H1 (cell line): Measurements from ENCODE around the gene TNS3. TPM values are rescaled to one million over a fixed set of nuclear protein-coding genes. Genes with fewer than 3 reads are reported as not detected.

ENCODE experiments used
- CTCF ChIA-PET: fragments of 300-600 bp; sonication (Branson Sonifier 250); formaldehyde crosslinking; loops from one replicate; lab custom pipeline; 2021; ENCODE audit not compliant: partially characterized antibody; lab: Charles Lee
- POLR2A ChIA-PET: fragments of 300-600 bp; sonication (Branson Sonifier 250); formaldehyde crosslinking; loops from one replicate; lab custom pipeline; 2021; ENCODE audit warnings: inconsistent platforms; ENCODE audit not compliant: partially characterized antibody; lab: Charles Lee
- DNase-seq, 2 experiments: peaks; one replicate each; pipeline versions ENCODE4 v3.0.0 to v3.0.0-alpha.2; 2010 to 2022; ENCODE audit warnings: low spot score in 2 of 2, low read depth in 1 of 2, mixed read lengths in 1 of 2
- FAIRE-seq: peaks from 2 replicates; lab custom pipeline; 2011; peaks lifted over from hg19 to GRCh38; lab: Jason Lieb, UNC
- H2AFZ ChIP-seq: 2 replicates; pipeline ENCODE4 v1.8.1; 2012; ENCODE audit warnings: low read length, inconsistent platforms
- H2AK5ac ChIP-seq: 2 replicates; pipeline ENCODE4 v1.6.1; 2013; ENCODE audit warnings: low read depth, low read length
- H2BK120ac ChIP-seq: replicated peaks from 2 replicates; pipeline ENCODE3; 2013; ENCODE audit warnings: low read depth, low read length, inconsistent platforms
- H2BK12ac ChIP-seq: 2 replicates; pipeline ENCODE4 v1.6.1; 2013; ENCODE audit warnings: low read depth, low read length
- H2BK15ac ChIP-seq: 2 replicates; pipeline ENCODE4 v1.6.1; 2013; ENCODE audit warnings: low read length
- H2BK20ac ChIP-seq: 2 replicates; pipeline ENCODE4 v1.6.1; 2013; ENCODE audit warnings: low read length
- H2BK5ac ChIP-seq: 2 replicates; pipeline ENCODE4 v1.6.1; 2013; ENCODE audit warnings: low read depth, low read length
- H3K14ac ChIP-seq: 2 replicates; pipeline ENCODE4 v1.6.1; 2013; ENCODE audit warnings: inconsistent platforms; ENCODE audit not compliant: insufficient read length
- H3K18ac ChIP-seq: 2 replicates; pipeline ENCODE4 v1.6.1; 2013; ENCODE audit warnings: low read length; ENCODE audit errors: extremely low read depth
- H3K23ac ChIP-seq: 2 replicates; pipeline ENCODE4 v1.6.1; 2013; ENCODE audit warnings: inconsistent platforms; ENCODE audit not compliant: insufficient read length
- H3K23me2 ChIP-seq: 2 replicates; pipeline ENCODE4 v1.6.1; 2013; ENCODE audit warnings: low read depth, low read length
- H3K27ac ChIP-seq: 2 replicates; pipeline ENCODE4 v1.6.1; 2011; ENCODE audit warnings: low read depth, low read length, inconsistent platforms
- H3K27me3 ChIP-seq, 4 experiments: replicated peaks in 1 of 4; 1 replicate in 1 of 4; 2 replicates in 3 of 4; pipeline versions ENCODE4 v1.6.1 to v1.8.1; 2011 to 2013; ENCODE audit warnings: low read length in 3 of 4, mild to moderate bottlenecking in 3 of 4, inconsistent platforms in 2 of 4, mixed read lengths in 2 of 4, moderate library complexity in 1 of 4; ENCODE audit not compliant: control insufficient read depth in 3 of 4, insufficient read depth in 3 of 4; ENCODE audit errors: extremely low read depth in 1 of 4
- H3K36me3 ChIP-seq, 4 experiments: 2 replicates each; pipeline versions ENCODE4 v1.6.1 to v1.8.1; 2011 to 2013; ENCODE audit warnings: mild to moderate bottlenecking in 4 of 4, low read length in 3 of 4, moderate library complexity in 2 of 4, control low read depth in 1 of 4, inconsistent platforms in 1 of 4; ENCODE audit not compliant: insufficient read depth in 4 of 4, control insufficient read depth in 2 of 4
- H3K4ac ChIP-seq: replicated peaks from 2 replicates; pipeline ENCODE3; 2013; ENCODE audit warnings: low read length, low read depth, mixed read lengths, inconsistent platforms; ENCODE audit not compliant: insufficient read length
- H3K4me1 ChIP-seq, 4 experiments: replicated peaks in 1 of 4; 1 replicate in 1 of 4; 2 replicates in 3 of 4; pipeline versions ENCODE4 v1.6.1 to v1.8.1; 2011 to 2013; ENCODE audit warnings: low read length in 3 of 4, inconsistent platforms in 2 of 4, mixed read lengths in 1 of 4; ENCODE audit not compliant: insufficient read depth in 4 of 4, control insufficient read depth in 3 of 4
- H3K4me2 ChIP-seq, 2 experiments: 2 replicates each; pipeline versions ENCODE4 v1.6.1 to v1.8.1; 2011 to 2013; ENCODE audit warnings: low read depth in 2 of 2, low read length in 2 of 2, control low read depth in 1 of 2, inconsistent platforms in 1 of 2, mild to moderate bottlenecking in 1 of 2; ENCODE audit not compliant: insufficient read depth in 1 of 2
- H3K4me3 ChIP-seq, 4 experiments: fragments of 200-600, 300-600 bp in 1 of 4; sonication (generic), shearing (Covaris generic), sonication (Bioruptor Twin) in 1 of 4; 2 replicates each; pipeline versions ENCODE4 v1.5.1 to v1.8.1; 2011 to 2016; ENCODE audit warnings: low read length in 4 of 4, low read depth in 3 of 4, control low read depth in 2 of 4, inconsistent platforms in 2 of 4, mild to moderate bottlenecking in 2 of 4, mixed read lengths in 1 of 4, moderate library complexity in 1 of 4; ENCODE audit not compliant: insufficient read depth in 2 of 4; ENCODE audit errors: extremely low read depth in 1 of 4
- H3K56ac ChIP-seq: replicated peaks from 2 replicates; pipeline ENCODE3; 2013; ENCODE audit warnings: low read depth, mild to moderate bottlenecking, mixed read lengths, low read length, inconsistent platforms; ENCODE audit not compliant: insufficient read length
- H3K79me1 ChIP-seq: 2 replicates; pipeline ENCODE4 v1.6.1; 2013; ENCODE audit warnings: low read depth, low read length, control low read depth
- H3K79me2 ChIP-seq, 2 experiments: 2 replicates each; pipeline versions ENCODE4 v1.6.1 to v1.8.1; 2012 to 2013; ENCODE audit warnings: low read length in 2 of 2, mild to moderate bottlenecking in 2 of 2, inconsistent platforms in 1 of 2; ENCODE audit not compliant: insufficient read depth in 2 of 2, control insufficient read depth in 1 of 2
- H3K9ac ChIP-seq, 4 experiments: replicated peaks in 1 of 4; 1 replicate in 1 of 4; 2 replicates in 3 of 4; pipeline versions ENCODE4 v1.6.1 to v1.8.1; 2011 to 2013; ENCODE audit warnings: low read depth in 3 of 4, low read length in 3 of 4, control low read depth in 2 of 4, mild to moderate bottlenecking in 2 of 4, moderate library complexity in 2 of 4, inconsistent platforms in 1 of 4; ENCODE audit errors: extremely low read depth in 1 of 4
- H3K9me3 ChIP-seq, 2 experiments: 2 replicates each; pipeline versions ENCODE4 v1.6.1 to v1.8.1; 2012 to 2013; ENCODE audit warnings: mild to moderate bottlenecking in 2 of 2, moderate library complexity in 2 of 2, control low read depth in 1 of 2, inconsistent platforms in 1 of 2, low read depth in 1 of 2, low read length in 1 of 2, mixed read lengths in 1 of 2; ENCODE audit not compliant: insufficient read depth in 2 of 2
- H4K20me1 ChIP-seq, 2 experiments: replicated peaks in 1 of 2; 2 replicates each; pipeline versions ENCODE3 to v1.8.1; 2011 to 2013; ENCODE audit warnings: inconsistent platforms in 2 of 2, low read length in 2 of 2, mild to moderate bottlenecking in 1 of 2; ENCODE audit not compliant: insufficient read depth in 2 of 2, control insufficient read depth in 1 of 2
- H4K5ac ChIP-seq: 2 replicates; pipeline ENCODE4 v1.6.1; 2013; ENCODE audit warnings: low read length, low read depth, mixed read lengths, inconsistent platforms; ENCODE audit not compliant: insufficient read length
- H4K8ac ChIP-seq: 2 replicates; pipeline ENCODE4 v1.8.0; 2013; ENCODE audit warnings: mild to moderate bottlenecking, moderate library complexity, low read length, inconsistent platforms; ENCODE audit not compliant: insufficient read depth; ENCODE audit errors: extremely low read depth
- H4K91ac ChIP-seq: replicated peaks from 2 replicates; pipeline ENCODE3; 2013; ENCODE audit warnings: low read length, mixed read lengths, inconsistent platforms; ENCODE audit not compliant: insufficient read length
- CEBPB ChIP-seq: IDR thresholded peaks from 2 replicates; pipeline ENCODE4 v1.6.1; 2012; ENCODE audit warnings: low read depth, low read length
- CHD1 ChIP-seq: IDR thresholded peaks from 2 replicates; pipeline ENCODE4 v1.6.1; 2012; ENCODE audit warnings: low read depth, low read length, improper control_type of control experiment
- EGR1 ChIP-seq: IDR thresholded peaks from 2 replicates; pipeline ENCODE4 v1.6.1; 2011; ENCODE audit warnings: low read depth, low read length, borderline replicate concordance
- EZH2 ChIP-seq: fragments of 200-600 bp; sonication (generic); IDR thresholded peaks from 2 replicates; pipeline ENCODE4 v1.7.1; 2012; ENCODE audit warnings: low read depth, mild to moderate bottlenecking, moderate library complexity, low read length, inconsistent platforms; ENCODE audit not compliant: severe bottlenecking
- GABPA ChIP-seq: IDR thresholded peaks from 2 replicates; pipeline ENCODE4 v1.6.1; 2011; ENCODE audit warnings: mild to moderate bottlenecking, low read length, moderate library complexity, borderline replicate concordance; ENCODE audit not compliant: insufficient read depth
- MAFK ChIP-seq: IDR thresholded peaks from 2 replicates; pipeline ENCODE4 v1.6.1; 2012; ENCODE audit warnings: low read depth, mild to moderate bottlenecking, improper control_type of control experiment, low read length
- MAX ChIP-seq: IDR thresholded peaks from 2 replicates; pipeline ENCODE4 v1.6.1; 2012; ENCODE audit warnings: inconsistent platforms
- NANOG ChIP-seq: IDR thresholded peaks from 2 replicates; pipeline ENCODE4 v1.6.1; 2011; ENCODE audit warnings: low read length, low read depth, mild to moderate bottlenecking, inconsistent platforms; ENCODE audit not compliant: insufficient read depth, poor library complexity, severe bottlenecking
- SAP30 ChIP-seq: fragments of 300-600 bp; sonication (generic); IDR thresholded peaks from 2 replicates; pipeline ENCODE4 v1.7.1; 2012; ENCODE audit warnings: low read length, moderate library complexity, mild to moderate bottlenecking, inconsistent platforms; ENCODE audit not compliant: insufficient read depth, insufficient replicate concordance
- SIRT6 ChIP-seq: IDR thresholded peaks from one replicate; pipeline ENCODE4 v1.7.1; 2012; ENCODE audit warnings: low read length, inconsistent platforms
- SUZ12 ChIP-seq: fragments of 200-600 bp; sonication (generic); IDR thresholded peaks from 2 replicates; pipeline ENCODE4 v1.6.1; 2012; ENCODE audit warnings: mild to moderate bottlenecking, inconsistent platforms, low read length, moderate library complexity, mixed read lengths
- TBP ChIP-seq: IDR thresholded peaks from 2 replicates; pipeline ENCODE4 v1.6.1; 2011; ENCODE audit warnings: low read depth, low read length, improper control_type of control experiment
- USF2 ChIP-seq: IDR thresholded peaks from 2 replicates; pipeline ENCODE4 v1.6.1; 2011; ENCODE audit warnings: low read length, improper control_type of control experiment
- YY1 ChIP-seq: IDR thresholded peaks from 2 replicates; pipeline ENCODE4 v1.6.1; 2011; ENCODE audit warnings: low read depth, mild to moderate bottlenecking, low read length
- polyA plus RNA-seq, 7 experiments: library from polyadenylated mRNA; depleted of rRNA in 3 of 7; stranded (reverse) in 5 of 7; unstranded in 2 of 7; fragments of >200 nt in 5 of 7; fragments of 200-250 nt in 2 of 7; gene quantifications; 1 replicate in 5 of 7; 2 replicates in 1 of 7; 4 replicates in 1 of 7; pipeline versions ENCODE4 v1.2.1 to v1.2.3, GENCODE V29; 2011 to 2013; ENCODE audit warnings: missing spikeins in 2 of 7, mixed read lengths in 2 of 7
- total RNA-seq: library from RNA; stranded (reverse); fragmentation: NEBNext Ultra II Directional; extraction: Animal tissue kit (Norgen Biotek cat#: 25700); gene quantifications from 2 replicates; pipeline ENCODE4 v1.2.1, GENCODE V29; 2021

Gene TNS3
- total and polyA plus RNA-seq, 2 of the 8 experiments (the other 6 are each of a cell fraction or from before 2014, with no cell fraction given): 11.9 to 24.2 TPM

- Histone ChIP-seq H2BK15ac (no peak overlapping the region), H3K14ac (no peak overlapping the region), H3K79me1 (no peaks in the 10 kb centered on the region), H4K91ac (no peak overlapping the region), H4K5ac (no peak overlapping the region), H2AK5ac (no peak overlapping the region), H3K79me2 (no peaks in the 10 kb centered on the region), H3K23me2 (no peaks in the 10 kb centered on the region; the same call in 1 of the 2 replicates), H3K4me3 (no peak overlapping the region), H3K9ac (no peak overlapping the region), H3K4ac (no peak overlapping the region), H3K36me3 (no peaks in the 10 kb centered on the region), H3K4me2 (no peak overlapping the region), H2BK20ac (no peak overlapping the region), H3K9me3 (no peaks in the 10 kb centered on the region), H4K8ac (no peak overlapping the region), H2AFZ (no peak overlapping the region), H3K27me3 (no peaks in the 10 kb centered on the region; a peak in 1 of 7 replicates), H3K4me1 (peaks cover 0 to 6% (median 3%) of the 10 kb centered on the region in 4 experiments; a peak in 5 of 7 replicates), H3K27ac (no peak overlapping the region), H4K20me1 (no peaks in the 10 kb centered on the region), H3K56ac (no peak overlapping the region), H3K18ac (no peak overlapping the region), H2BK120ac (no peak overlapping the region), H2BK12ac (no peak overlapping the region), H3K23ac (no peak overlapping the region), H2BK5ac (no peak overlapping the region)
- no peak for FAIRE-seq
- ChIA-PET POLR2A (interaction anchor here (1.7 kb wide), 1 partner anchor 9 kb away, joined by 4 read pairs; no protein-coding TSS in a partner anchor), CTCF (interaction anchor here (0.6 to 1.4 kb wide), 4 partner anchors 52 to 200 kb away, joined by 3 to 4 read pairs (median 3); no protein-coding TSS in a partner anchor)
- no peak for DNase-seq
- TF ChIP-seq SUZ12: no peak
- TF ChIP-seq YY1: no peak
- no peak for TF ChIP-seq MAFK
- TF ChIP-seq EZH2: no peak
- TF ChIP-seq USF2: no peak
- TF ChIP-seq SIRT6: no peak
- no peak for TF ChIP-seq NANOG
- TF ChIP-seq MAX: no peak
- TF ChIP-seq GABPA: no peak
- TF ChIP-seq CHD1: no peak
- TF ChIP-seq TBP: no peak
- TF ChIP-seq CEBPB: no peak
- TF ChIP-seq EGR1: no peak
- no peak for TF ChIP-seq SAP30
Observed at GRCh38 chr7:47619806-47620205, 37.9 kb upstream of the TNS3 start.
